GM21576 (cell line): ENCODE results near the gene DYNC1H1.
"Not testable (repeated sequence)": the region's sequence is repeated elsewhere in the genome, so short reads cannot be mapped to it uniquely, and the experiment has no call there.

ENCODE experiments used
- ATAC-seq: cut with Tn5 transposase; IDR thresholded peaks from one replicate; pipeline ENCODE4 v1.9.1; 2021; ENCODE audit warnings: mild to moderate bottlenecking, moderate library complexity; ENCODE audit not compliant: unreplicated experiment

DYNC1H1 gene

GRCh38 chr14:102058146-102058545 is 93.8 kb downstream of the DYNC1H1 start:
- ATAC-seq, result no peak

- ATAC-seq, result no peak
These were observed 94.6 kb downstream of the DYNC1H1 start for GRCh38 chr14:102058961-102059360.

GRCh38 chr14:102063109-102063807 is 98.9 kb downstream of the DYNC1H1 start:
- ATAC-seq, result peak; percentile 62

GRCh38 chr14:102063808-102064429 is 99.5 kb downstream of the DYNC1H1 start:
- ATAC-seq, result no peak

GRCh38 chr14:102064590-102064989 is 100.2 kb downstream of the DYNC1H1 start:
- ATAC-seq, result not testable (repeated sequence)

GRCh38 chr14:102066041-102066451 is 101.7 kb downstream of the DYNC1H1 start:
- no peak for ATAC-seq

GRCh38 chr14:102071283-102071998 is 107.1 kb downstream of the DYNC1H1 start:
- no peak for ATAC-seq

GRCh38 chr14:102074415-102074964 is 110.1 kb downstream of the DYNC1H1 start:
- no peak for ATAC-seq

GRCh38 chr14:102075155-102075554 is 110.8 kb downstream of the DYNC1H1 start:
- ATAC-seq, result no peak

- ATAC-seq, result no peak
These were observed 113.0 kb downstream of the DYNC1H1 start for GRCh38 chr14:102077382-102077709.

- not testable (repeated sequence) for ATAC-seq
These were observed 114.0 kb downstream of the DYNC1H1 start for GRCh38 chr14:102078361-102078791.

GRCh38 chr14:102078831-102079699 is 114.7 kb downstream of the DYNC1H1 start:
- ATAC-seq, result no peak

- ATAC-seq, result no peak
These were observed 115.3 kb downstream of the DYNC1H1 start for GRCh38 chr14:102079700-102079979.

GRCh38 chr14:102080183-102081080 is 116.1 kb downstream of the DYNC1H1 start:
- ATAC-seq, result no peak

GRCh38 chr14:102081231-102082080 is 117.1 kb downstream of the DYNC1H1 start:
- no peak for ATAC-seq

- not testable (repeated sequence) for ATAC-seq
These were observed 120.1 kb downstream of the DYNC1H1 start for GRCh38 chr14:102084522-102084921.

- ATAC-seq, result no peak
These were observed 120.6 kb downstream of the DYNC1H1 start for GRCh38 chr14:102084931-102085330.

GRCh38 chr14:102085488-102085887 is 121.1 kb downstream of the DYNC1H1 start:
- no peak for ATAC-seq
